Measurements from ENCODE around the gene ESAM.

Gene ESAM

GRCh38 chr11:124753624-124754023, 8.5 kb downstream of the ESAM start:
- no peak for DNase-seq (ENCODE audit: low read depth in 1 of 2, low spot score in 1 of 2)

DNA sequence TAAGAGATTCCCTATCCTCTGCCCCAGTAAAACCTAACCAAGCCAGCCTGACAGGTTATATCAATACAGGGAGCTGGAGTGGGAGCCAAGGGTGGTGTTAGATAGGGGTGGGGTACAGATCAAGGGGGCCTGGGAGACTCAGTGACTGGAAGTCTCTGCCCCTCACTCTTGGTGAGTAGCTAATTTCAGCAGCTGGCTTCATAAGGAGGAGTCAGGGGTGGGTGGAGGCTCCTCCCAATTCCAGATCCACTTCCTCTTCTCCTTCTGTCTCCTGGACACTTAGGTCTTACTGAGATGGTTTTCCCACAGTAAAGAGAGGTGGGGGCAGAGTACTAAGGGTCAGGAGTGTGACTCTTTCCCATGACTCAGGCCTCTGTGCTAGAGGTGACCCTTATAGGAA, 8.9 kb downstream of the ESAM start:
- DNase-seq (ENCODE audit: low read depth in 1 of 2, low spot score in 1 of 2): no peak

DNA sequence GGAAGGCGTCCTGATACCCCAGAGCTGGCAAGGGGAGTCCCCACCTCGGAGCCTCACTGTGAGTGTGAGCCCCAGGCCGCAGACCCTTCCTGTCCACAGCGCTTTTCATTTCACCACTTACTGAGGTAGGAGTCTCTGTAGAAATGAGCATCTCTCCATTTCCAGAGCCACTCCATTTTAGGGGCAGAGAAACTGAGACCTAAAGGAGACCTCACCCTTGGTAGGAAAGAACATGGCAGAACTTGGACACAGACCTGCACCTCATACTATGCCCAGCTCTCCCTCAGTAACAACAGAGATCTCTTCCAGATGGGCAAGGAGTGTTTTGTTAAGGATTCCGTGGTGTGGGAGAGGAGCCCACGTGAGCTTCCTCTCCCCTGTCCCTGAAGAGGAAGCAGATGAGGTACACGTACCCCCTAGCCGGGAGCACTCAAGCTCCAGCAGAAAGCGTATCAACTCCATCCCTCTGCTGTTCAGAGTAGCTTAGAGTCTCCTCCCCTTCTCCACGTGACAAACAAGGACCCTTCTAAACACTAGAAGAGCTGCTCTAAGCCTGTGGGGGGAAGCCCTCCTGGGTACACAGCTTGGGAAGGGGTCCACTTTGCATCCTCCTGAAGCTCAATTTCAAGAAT, 9.5 kb downstream of the ESAM start:
- no peak for DNase-seq (ENCODE audit: low read depth in 1 of 2, low spot score in 1 of 2)

DNA sequence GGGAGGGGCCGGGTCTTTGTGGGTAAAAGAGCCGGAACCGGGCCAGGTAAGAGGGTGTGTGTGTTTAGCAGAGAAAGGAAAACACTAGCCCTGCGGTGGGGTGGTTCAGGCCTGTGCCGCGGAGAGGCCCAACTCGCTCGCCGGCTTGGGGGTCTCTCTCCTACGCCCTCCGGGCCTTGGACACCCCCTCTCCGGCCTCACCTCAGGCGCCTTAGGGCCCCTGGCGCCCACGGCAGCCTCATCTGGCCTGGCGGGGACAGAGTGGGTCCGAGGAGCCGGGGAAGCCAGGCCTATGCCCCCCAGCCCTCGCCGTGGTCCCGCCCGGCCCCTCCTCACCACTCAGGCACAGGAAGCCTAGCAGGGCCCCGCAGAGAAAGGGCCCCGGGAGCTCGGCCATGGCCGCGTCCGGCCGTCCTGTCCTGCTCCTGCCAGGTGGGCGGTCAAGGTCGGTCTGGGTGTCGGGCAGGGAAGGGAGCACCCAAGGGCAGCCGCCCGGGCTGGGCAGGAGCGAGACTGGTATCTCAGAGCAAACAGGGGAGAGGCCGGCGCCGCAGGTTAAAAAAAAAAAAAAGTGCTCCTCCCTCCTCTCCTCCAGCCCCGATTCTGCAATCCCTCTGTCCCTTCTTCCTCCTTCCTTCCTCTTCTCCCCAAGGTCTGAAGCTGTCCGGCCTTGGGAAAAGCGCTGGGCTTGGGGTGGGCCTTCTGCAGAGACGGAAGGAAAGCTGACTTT, 10.2 kb downstream of the ESAM start, which contains the start of gene VSIG2:
TSS of gene VSIG2 (minus strand) at position 515 of the 730 bp plus-strand sequence. CDS start at position 397, 118 bp downstream.
- DNase-seq (ENCODE audit: low read depth in 1 of 2, low spot score in 1 of 2): no peak

- no peak for DNase-seq (ENCODE audit: low read depth in 1 of 2, low spot score in 1 of 2)
Measured at GRCh38 chr11:124751391-124751740, 10.7 kb downstream of the ESAM start.

DNA sequence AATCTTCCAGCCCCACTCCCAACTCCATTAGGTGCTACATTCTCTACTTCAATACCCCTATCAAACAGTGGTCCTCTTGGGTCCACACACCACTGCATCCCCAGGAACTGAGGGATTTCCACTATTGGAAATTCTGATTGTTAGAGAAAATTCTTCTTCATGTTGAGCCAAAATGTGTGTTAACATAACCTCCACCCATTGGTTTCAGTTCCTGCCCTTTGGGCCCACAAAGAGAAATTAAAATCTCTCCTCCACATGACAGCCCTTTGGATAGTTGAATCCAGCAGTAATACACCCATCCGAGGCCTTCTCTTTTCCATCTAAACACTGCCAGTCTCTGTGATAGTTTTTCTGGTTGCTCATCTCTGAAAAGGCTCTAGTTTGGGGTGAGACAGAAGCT, 12.2 kb downstream of the ESAM start:
- no peak for DNase-seq (ENCODE audit: low read depth in 1 of 2, low spot score in 1 of 2)

DNA sequence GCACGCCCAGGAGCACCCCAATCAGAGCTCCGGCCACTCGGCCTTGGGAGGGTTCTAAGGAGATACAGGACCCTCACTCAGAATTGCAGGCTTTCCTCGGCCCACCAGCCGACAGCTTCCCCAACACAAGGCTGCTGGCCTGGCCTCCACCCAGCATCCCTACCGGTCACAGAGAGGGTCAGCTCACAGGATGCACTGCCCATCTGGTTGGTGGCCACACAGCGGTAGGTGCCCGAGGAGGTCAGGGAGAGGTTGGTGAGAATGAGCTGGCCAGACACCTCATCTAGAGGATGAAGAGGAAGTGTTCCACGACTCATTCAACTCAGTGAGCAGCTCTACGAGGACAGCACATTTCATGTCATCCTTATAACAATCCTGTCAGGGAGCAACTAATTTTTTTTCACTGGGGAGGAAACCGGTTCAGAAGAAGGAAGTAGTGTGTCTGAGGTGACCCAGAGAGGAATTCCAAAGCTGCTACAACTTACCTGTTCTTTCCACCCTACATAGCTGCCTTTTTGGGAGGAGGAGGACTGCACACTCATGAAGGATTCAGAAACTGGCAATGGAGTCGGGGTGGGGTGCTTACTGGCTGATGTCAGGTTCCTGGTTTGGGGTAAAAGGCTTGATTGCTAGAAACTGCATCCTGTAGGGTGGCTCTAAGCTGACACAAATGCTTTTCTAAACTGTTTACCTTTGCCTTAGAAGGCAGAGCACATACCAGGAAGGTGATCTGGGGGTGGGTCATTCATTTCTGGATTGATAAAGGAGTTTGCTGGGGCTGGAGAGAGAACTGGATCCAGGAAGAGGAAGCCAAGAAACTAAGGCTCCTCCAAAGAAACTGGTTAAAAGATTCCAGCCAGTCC, 13.4 kb downstream of the ESAM start:
- DNase-seq (ENCODE audit: low read depth in 1 of 2, low spot score in 1 of 2): no peak

GRCh38 chr11:124748100-124748418, 14.0 kb downstream of the ESAM start:
- DNase-seq (ENCODE audit: low read depth in 1 of 2, low spot score in 1 of 2): no peak

DNA sequence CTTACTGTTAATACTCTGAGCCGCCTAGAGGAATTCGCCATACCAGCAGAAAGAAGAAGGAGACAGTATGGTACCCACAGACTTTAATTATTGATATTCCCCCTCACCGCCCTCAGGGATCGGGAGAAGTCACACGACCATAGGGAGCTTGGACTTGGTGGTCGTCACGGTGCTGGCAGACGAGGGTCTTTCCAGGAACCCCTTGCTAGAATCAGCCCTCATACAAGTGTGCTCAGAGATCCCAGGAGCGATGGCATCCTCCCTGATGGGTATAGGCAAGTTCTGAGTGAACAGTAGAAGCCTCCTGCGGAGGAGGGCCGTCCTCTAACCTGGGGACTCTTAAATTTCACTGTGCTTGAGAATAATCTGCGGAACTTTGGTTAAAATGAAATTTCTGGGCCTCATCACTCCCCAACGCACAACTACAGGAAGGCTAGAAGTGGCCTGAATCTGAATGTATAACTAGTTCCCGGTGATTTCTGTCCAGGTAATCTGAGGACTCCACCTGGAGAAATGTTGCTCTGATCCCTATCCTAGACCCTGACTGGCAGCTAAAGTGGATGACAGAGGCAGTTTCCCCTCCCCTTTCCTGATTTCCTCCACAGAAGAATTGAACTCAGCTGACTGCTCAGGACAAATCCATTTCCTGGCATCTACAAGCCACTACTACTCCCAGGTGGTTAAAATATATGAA, 14.5 kb downstream of the ESAM start:
- no peak for DNase-seq (ENCODE audit: low read depth in 1 of 2, low spot score in 1 of 2)

GRCh38 chr11:124746621-124747243, 15.4 kb downstream of the ESAM start:
- peak; percentile 59 to 64 for DNase-seq (ENCODE audit: low read depth in 1 of 2, low spot score in 1 of 2)

DNA sequence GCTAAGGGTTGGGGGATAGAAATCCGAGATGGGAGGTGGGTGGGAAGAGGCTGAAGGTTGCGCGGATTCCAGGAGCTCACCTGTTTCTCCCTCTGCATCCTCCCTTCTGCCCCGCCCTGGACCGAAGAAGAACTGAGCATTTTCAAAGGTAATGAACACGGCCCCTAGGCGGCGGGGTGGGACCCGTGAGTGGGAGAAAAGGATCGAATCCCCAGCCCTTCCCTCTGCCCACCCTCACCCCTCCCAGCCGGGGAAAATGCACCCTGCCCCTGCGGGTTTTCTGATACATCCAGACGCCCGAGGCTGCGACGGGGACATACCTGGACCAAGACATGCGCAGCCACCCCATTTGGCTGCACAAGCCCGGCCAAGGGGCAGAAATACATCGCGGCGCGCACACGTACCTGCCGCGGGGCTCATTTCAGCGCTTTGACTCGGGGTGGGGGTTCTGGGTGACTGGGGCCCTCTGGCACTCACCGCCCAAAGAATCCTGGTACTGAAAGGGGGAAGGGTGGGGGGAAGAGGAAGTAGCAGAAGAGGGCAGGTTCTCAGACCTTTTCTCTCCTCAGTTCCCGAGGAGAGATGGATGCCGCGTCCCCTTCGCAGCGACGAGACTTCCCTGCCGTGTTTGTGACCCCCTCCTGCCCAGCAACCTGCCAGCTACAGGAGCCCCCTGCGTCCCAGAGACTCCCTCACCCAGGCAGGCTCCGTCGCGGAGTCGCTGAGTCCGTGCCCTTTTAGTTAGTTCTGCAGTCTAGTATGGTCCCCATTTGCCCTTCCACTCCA, 16.1 kb downstream of the ESAM start:
- no peak for DNase-seq (ENCODE audit: low read depth in 1 of 2, low spot score in 1 of 2)

- DNase-seq (ENCODE audit: low read depth in 1 of 2, low spot score in 1 of 2): no peak
Measured at GRCh38 chr11:124745270-124745834, 16.7 kb downstream of the ESAM start.

DNA sequence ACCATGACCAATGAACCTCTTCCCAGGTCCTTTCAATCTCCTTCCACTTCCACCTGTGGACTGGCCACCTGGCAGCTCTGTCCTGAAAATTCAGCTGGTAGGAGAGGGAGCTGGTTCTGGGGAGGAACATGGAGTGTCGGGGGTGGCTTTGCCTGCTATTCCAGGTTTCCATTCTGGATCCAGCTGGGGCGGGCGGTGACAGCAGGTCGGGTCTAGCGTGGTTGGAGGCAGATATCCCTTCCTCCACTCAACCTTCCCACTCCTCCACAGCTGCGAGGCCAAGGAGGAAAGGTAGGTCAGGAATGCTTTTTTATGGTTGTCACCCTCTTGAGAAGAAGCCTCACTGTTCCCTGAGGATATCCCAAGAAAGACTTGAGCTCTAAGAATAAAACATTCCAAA, 19.0 kb downstream of the ESAM start:
- DNase-seq (ENCODE audit: low read depth in 1 of 2, low spot score in 1 of 2): no peak

- no peak for DNase-seq (ENCODE audit: low read depth in 1 of 2, low spot score in 1 of 2)
Measured at GRCh38 chr11:124742555-124742954, 19.5 kb downstream of the ESAM start.

- DNase-seq (ENCODE audit: low read depth in 1 of 2, low spot score in 1 of 2): no peak
Measured at GRCh38 chr11:124740277-124740882, 21.7 kb downstream of the ESAM start.

GRCh38 chr11:124739479-124740276, 22.4 kb downstream of the ESAM start, which contains the start of gene NRGN:
Gene NRGN, plus strand, starts transcription at chr11:124739942. Its CDS starts 143 bp downstream, at chr11:124740085.
- peak; percentile 59 to 67 for DNase-seq (ENCODE audit: low read depth in 1 of 2, low spot score in 1 of 2)

DNA sequence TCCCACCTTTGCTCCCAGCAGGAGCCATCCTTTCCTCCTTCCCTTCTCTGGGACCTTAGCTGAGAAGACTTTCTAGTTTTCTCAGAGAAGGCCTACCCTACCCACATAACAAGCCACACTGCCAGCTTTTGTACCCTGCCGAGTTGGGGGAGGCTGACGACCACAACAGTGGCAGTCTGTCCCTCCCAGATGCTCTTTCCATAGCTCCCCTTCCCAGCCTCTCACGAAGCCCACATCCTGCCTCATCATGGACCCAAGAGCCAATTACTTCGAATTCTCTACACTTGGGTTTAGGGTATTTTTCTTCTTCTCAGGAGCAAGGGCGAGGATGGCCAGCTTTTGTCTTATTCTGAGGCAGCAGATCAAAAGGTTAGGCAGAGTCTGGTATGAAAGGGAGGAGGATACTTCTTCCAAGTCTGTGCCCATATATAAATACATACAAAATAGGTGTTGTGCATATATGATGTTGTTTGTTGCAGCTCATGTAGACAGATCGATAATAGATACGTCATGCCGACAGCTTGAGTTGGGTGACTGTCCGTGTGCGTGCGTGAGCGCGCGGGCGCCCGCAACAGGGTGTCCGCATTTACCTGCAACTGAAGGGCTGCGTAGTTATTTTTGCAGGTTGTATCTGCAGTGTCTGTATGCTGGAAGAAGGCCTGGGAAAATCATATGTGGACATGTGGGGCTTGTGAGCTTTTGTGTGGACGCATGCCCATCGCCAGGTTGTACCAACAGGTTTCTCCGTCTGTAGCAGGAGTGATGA, 23.2 kb downstream of the ESAM start:
- DNase-seq (ENCODE audit: low read depth in 1 of 2, low spot score in 1 of 2): no peak

Measured in activated CD4-positive, alpha-beta T cell treated with anti-CD3 and anti-CD28 coated beads, Interleukin-2, amount 50 U/mL, for 24 hours (primary cell).